ENCODE results near the gene TCF12. TPM values are rescaled to one million over a fixed set of nuclear protein-coding genes. Genes with fewer than 3 reads are reported as not detected.
"Not testable (repeated sequence)": the region's sequence is repeated elsewhere in the genome, so short reads cannot be mapped to it uniquely, and the experiment has no call there.

Gene TCF12
- total RNA-seq, 1 experiment from 2014 or later = 76.7 TPM

DNA sequence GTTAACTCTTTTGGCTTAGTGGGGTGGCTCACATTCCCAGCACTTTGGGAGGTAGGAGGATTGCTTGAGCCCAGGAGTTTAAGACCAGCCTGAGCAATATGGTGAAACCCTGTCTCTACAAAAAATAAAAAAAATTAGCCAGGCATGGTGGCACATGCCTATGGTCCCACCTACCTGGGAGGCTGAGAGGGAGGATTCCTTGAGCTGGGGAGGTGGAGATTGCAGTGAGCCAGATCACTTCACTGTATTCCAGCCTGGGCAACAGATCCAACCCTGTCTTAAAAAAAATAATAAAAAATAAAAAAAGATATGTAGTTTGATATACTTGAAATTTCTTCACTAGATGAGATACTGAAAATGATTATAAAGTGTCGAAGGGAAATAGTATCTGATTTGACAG, 178.8 kb downstream of the TCF12 start:
- no peak overlapping the region for H3T11ph ChIP-seq (ENCODE audit: low read length)
- H3K14ac ChIP-seq (ENCODE audit: insufficient read depth, low read length) = no peak overlapping the region
- H3K23ac ChIP-seq (ENCODE audit: insufficient read length, low read depth, low read length) = no peak overlapping the region
- no peak overlapping the region for H2AFZ ChIP-seq (ENCODE audit: low read length)
- H3K18ac ChIP-seq (ENCODE audit: insufficient read length, low read depth, low read length) = no peak overlapping the region
- H3K27me3 ChIP-seq (ENCODE audit: insufficient read depth, low read length) = no peaks in the 10 kb centered on the region
- H2BK15ac ChIP-seq (ENCODE audit: low read depth, low read length) = no peak overlapping the region
- Mint-ChIP-seq H3K36me3 (ENCODE audit: insufficient read depth in 1 of 3, low read depth in 3 of 3) (peaks cover 0 to 4% (median 0%) of the 10 kb centered on the region in 3 experiments; a peak in 2 of 7 replicates), H3K4me1 (peaks cover 12 to 20% of the 10 kb centered on the region in 2 experiments), H3K4me3 (no peak overlapping the region), H3K27me3 (ENCODE audit: low read depth) (no peaks in the 10 kb centered on the region), H3K27ac (no peak overlapping the region), H3K9me3 (no peaks in the 10 kb centered on the region)
- H4K5ac ChIP-seq (ENCODE audit: insufficient read length, low read depth, low read length) = no peak overlapping the region
- no peak overlapping the region for H3K56ac ChIP-seq (ENCODE audit: insufficient read length, low read depth, low read length)
- DNase-seq = no peak
- no peak overlapping the region for H3K4ac ChIP-seq (ENCODE audit: low read depth, low read length)
- no peak overlapping the region for H3K4me2 ChIP-seq (ENCODE audit: insufficient read depth, insufficient read length, low read length)
- H3K9ac ChIP-seq (ENCODE audit: extremely low read depth, insufficient read length, low read length) = no peak overlapping the region
- H3K23me2 ChIP-seq (ENCODE audit: insufficient read length, low read depth, low read length, poor library complexity, severe bottlenecking) = no peaks in the 10 kb centered on the region
- no peak overlapping the region for H2BK5ac ChIP-seq (ENCODE audit: insufficient read length, low read length)
- no peaks in the 10 kb centered on the region for H4K20me1 ChIP-seq (ENCODE audit: control insufficient read depth, insufficient read depth, insufficient read length)
- peaks cover 4% of the 10 kb centered on the region; the same call in 1 of the 2 replicates for H3K4me1 ChIP-seq (ENCODE audit: insufficient read depth, low read length)
- H4K91ac ChIP-seq (ENCODE audit: insufficient read length, low read depth, low read length) = no peak overlapping the region
- H3K79me2 ChIP-seq (ENCODE audit: insufficient read depth, low read length) = no peaks in the 10 kb centered on the region
- H2AK5ac ChIP-seq (ENCODE audit: insufficient read length, low read length) = no peak overlapping the region
- WGBS (ENCODE audit: extremely low coverage, insufficient read length, low lambda C conversion rate) = 100% methylated on average over 1 of the region's 1 CpG
- no peaks in the 10 kb centered on the region for H3K9me3 ChIP-seq (ENCODE audit: control insufficient read depth, low read depth, low read length)
- H2BK120ac ChIP-seq (ENCODE audit: low read depth, low read length, poor library complexity, severe bottlenecking) = no peak overlapping the region
- TF ChIP-seq, protein P1, sequence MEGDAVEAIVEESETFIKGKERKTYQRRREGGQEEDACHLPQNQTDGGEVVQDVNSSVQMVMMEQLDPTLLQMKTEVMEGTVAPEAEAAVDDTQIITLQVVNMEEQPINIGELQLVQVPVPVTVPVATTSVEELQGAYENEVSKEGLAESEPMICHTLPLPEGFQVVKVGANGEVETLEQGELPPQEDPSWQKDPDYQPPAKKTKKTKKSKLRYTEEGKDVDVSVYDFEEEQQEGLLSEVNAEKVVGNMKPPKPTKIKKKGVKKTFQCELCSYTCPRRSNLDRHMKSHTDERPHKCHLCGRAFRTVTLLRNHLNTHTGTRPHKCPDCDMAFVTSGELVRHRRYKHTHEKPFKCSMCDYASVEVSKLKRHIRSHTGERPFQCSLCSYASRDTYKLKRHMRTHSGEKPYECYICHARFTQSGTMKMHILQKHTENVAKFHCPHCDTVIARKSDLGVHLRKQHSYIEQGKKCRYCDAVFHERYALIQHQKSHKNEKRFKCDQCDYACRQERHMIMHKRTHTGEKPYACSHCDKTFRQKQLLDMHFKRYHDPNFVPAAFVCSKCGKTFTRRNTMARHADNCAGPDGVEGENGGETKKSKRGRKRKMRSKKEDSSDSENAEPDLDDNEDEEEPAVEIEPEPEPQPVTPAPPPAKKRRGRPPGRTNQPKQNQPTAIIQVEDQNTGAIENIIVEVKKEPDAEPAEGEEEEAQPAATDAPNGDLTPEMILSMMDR (conservative IDR thresholded peaks at IDR 0.05) = no peak
- no peak overlapping the region for H4K8ac ChIP-seq (replicated peaks; ENCODE audit: insufficient read length, low read depth, low read length)
- H3K27ac ChIP-seq (ENCODE audit: insufficient read length, low read depth, low read length) = no peak overlapping the region
- no peak overlapping the region for H2BK12ac ChIP-seq (ENCODE audit: insufficient read length, low read depth, low read length)
- no peaks in the 10 kb centered on the region for H3K79me1 ChIP-seq (ENCODE audit: insufficient read depth, low read depth, low read length, poor library complexity, severe bottlenecking)
- no peak overlapping the region for H2BK20ac ChIP-seq (ENCODE audit: low read depth, low read length, poor library complexity, severe bottlenecking)

DNA sequence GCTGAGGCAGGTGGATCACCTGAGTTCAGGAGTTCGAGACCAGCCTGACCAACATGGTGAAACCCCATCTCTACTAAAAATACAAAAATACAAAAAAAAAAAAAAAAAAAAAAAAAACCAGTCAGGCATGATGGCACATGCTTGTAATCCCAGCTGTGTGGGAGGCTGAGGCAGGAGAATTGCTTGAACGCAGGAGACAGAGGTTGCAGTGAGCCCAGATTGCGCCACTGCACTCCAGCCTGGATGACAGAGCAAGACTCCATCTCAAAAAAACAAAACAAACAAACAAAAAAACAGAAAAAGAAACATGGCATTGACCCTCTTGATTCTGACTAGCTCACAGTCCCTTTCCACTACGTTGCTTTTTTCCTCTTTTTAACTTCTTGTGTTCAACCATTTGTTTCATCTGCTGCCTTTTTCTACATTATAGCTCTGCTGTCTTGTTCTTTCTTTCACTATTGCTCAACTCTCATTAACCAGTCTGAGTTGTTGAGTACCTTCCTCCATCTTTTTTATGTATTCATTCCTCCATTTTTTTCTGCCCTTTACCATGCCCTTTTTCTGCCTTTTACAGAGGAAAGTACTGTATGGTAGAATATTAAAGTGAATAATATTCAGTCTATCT, 179.6 kb downstream of the TCF12 start:
- H2BK12ac ChIP-seq (ENCODE audit: insufficient read length, low read depth, low read length); H2BK120ac ChIP-seq (ENCODE audit: low read depth, low read length, poor library complexity, severe bottlenecking); H3K4ac ChIP-seq (ENCODE audit: low read depth, low read length); H3K14ac ChIP-seq (ENCODE audit: insufficient read depth, low read length); H2BK5ac ChIP-seq (ENCODE audit: insufficient read length, low read length); H3K23ac ChIP-seq (ENCODE audit: insufficient read length, low read depth, low read length); DNase-seq; H2BK20ac ChIP-seq (ENCODE audit: low read depth, low read length, poor library complexity, severe bottlenecking); H3K36me3 Mint-ChIP-seq (ENCODE audit: insufficient read depth in 1 of 3, low read depth in 3 of 3); H3K4me1 ChIP-seq (ENCODE audit: insufficient read depth, low read length); H3K27me3 Mint-ChIP-seq (ENCODE audit: low read depth); H3K9ac ChIP-seq (ENCODE audit: extremely low read depth, insufficient read length, low read length); H3K79me2 ChIP-seq (ENCODE audit: insufficient read depth, low read length); H3K18ac ChIP-seq (ENCODE audit: insufficient read length, low read depth, low read length); H4K20me1 ChIP-seq (ENCODE audit: control insufficient read depth, insufficient read depth, insufficient read length); H3K4me2 ChIP-seq (ENCODE audit: insufficient read depth, insufficient read length, low read length); H3K79me1 ChIP-seq (ENCODE audit: insufficient read depth, low read depth, low read length, poor library complexity, severe bottlenecking); H2BK15ac ChIP-seq (ENCODE audit: low read depth, low read length); H2AK5ac ChIP-seq (ENCODE audit: insufficient read length, low read length); H4K8ac ChIP-seq (replicated peaks; ENCODE audit: insufficient read length, low read depth, low read length); H3K27me3 ChIP-seq (ENCODE audit: insufficient read depth, low read length); H4K91ac ChIP-seq (ENCODE audit: insufficient read length, low read depth, low read length); H3K56ac ChIP-seq (ENCODE audit: insufficient read length, low read depth, low read length); H3K9me3 ChIP-seq (ENCODE audit: control insufficient read depth, low read depth, low read length); H3K9me3 Mint-ChIP-seq; H4K5ac ChIP-seq (ENCODE audit: insufficient read length, low read depth, low read length); H3K4me3 Mint-ChIP-seq; H3K23me2 ChIP-seq (ENCODE audit: insufficient read length, low read depth, low read length, poor library complexity, severe bottlenecking); H2AFZ ChIP-seq (ENCODE audit: low read length); H3T11ph ChIP-seq (ENCODE audit: low read length); H3K27ac ChIP-seq (ENCODE audit: insufficient read length, low read depth, low read length): not testable (repeated sequence)
- WGBS (ENCODE audit: extremely low coverage, insufficient read length, low lambda C conversion rate) = no CpG with 5 or more reads among the region's 4 CpGs
- Mint-ChIP-seq H3K27ac (peak overlapping the region in 1 of 3 experiments; percentile 18; a peak in 1 of 7 replicates), H3K4me1 (peaks cover 12 to 20% of the 10 kb centered on the region in 2 experiments)

All from H9 (cell line).